Effector memory CD4-positive, alpha-beta T cell (primary cell): ENCODE results near the gene NXPH4.

Experiments used
- DNase-seq, 3 donors: peaks; one replicate each; pipeline ENCODE4 v3.0.0-alpha.2; 2020
- H3K27ac ChIP-seq: 2 replicates; pipeline ENCODE4 v1.7.0; 2013; ENCODE audit warnings: mild to moderate bottlenecking, low read length, moderate library complexity; ENCODE audit not compliant: insufficient read depth, poor library complexity, severe bottlenecking
- H3K27me3 ChIP-seq: replicated peaks from 2 replicates; pipeline ENCODE4 v1.7.0; 2013; ENCODE audit warnings: mild to moderate bottlenecking, low read length; ENCODE audit not compliant: insufficient read depth, control insufficient read depth, poor library complexity, severe bottlenecking
- H3K36me3 ChIP-seq: 2 replicates; pipeline ENCODE4 v1.7.0; 2013; ENCODE audit warnings: mild to moderate bottlenecking, low read length, moderate library complexity; ENCODE audit not compliant: control insufficient read depth, insufficient read depth
- H3K4me1 ChIP-seq: 2 replicates; pipeline ENCODE4 v1.7.0; 2013; ENCODE audit warnings: low read length, mild to moderate bottlenecking; ENCODE audit not compliant: control insufficient read depth, insufficient read depth, poor library complexity, severe bottlenecking
- H3K4me3 ChIP-seq: 2 replicates; pipeline ENCODE4 v1.7.0; 2013; ENCODE audit warnings: low read length, low read depth, mild to moderate bottlenecking; ENCODE audit not compliant: insufficient read depth, poor library complexity, severe bottlenecking
- H3K9me3 ChIP-seq: 2 replicates; pipeline ENCODE4 v1.7.0; 2013; ENCODE audit warnings: mild to moderate bottlenecking, low read length, moderate library complexity; ENCODE audit not compliant: control insufficient read depth

The NXPH4 gene

GRCh38 chr12:57182918-57183575 is 33.5 kb upstream of the NXPH4 start:
- Histone ChIP-seq H3K27ac (no peak overlapping the region), H3K4me3 (no peak overlapping the region), H3K9me3 (no peaks in the 10 kb centered on the region), H3K4me1 (no peaks in the 10 kb centered on the region), H3K36me3 (no peaks in the 10 kb centered on the region), H3K27me3 (no peaks in the 10 kb centered on the region)
- DNase-seq: peak; percentile 49 to 65 (median 54)

- Histone ChIP-seq H3K36me3 (no peaks in the 10 kb centered on the region), H3K4me1 (no peaks in the 10 kb centered on the region), H3K4me3 (no peak overlapping the region), H3K9me3 (no peaks in the 10 kb centered on the region), H3K27me3 (no peaks in the 10 kb centered on the region), H3K27ac (no peak overlapping the region)
- no peak for DNase-seq
Observed at GRCh38 chr12:57183939-57184725, 32.5 kb upstream of the NXPH4 start.

GRCh38 chr12:57185403-57185802 is 31.2 kb upstream of the NXPH4 start:
- DNase-seq: no peak
- H3K27ac ChIP-seq: no peak overlapping the region
- no peaks in the 10 kb centered on the region for H3K36me3 ChIP-seq
- no peaks in the 10 kb centered on the region for H3K4me1 ChIP-seq
- no peak overlapping the region for H3K4me3 ChIP-seq
- H3K9me3 ChIP-seq: no peaks in the 10 kb centered on the region
- H3K27me3 ChIP-seq: no peaks in the 10 kb centered on the region

- Histone ChIP-seq H3K4me3 (no peak overlapping the region), H3K9me3 (no peaks in the 10 kb centered on the region), H3K27me3 (no peaks in the 10 kb centered on the region), H3K36me3 (no peaks in the 10 kb centered on the region), H3K27ac (no peak overlapping the region), H3K4me1 (no peaks in the 10 kb centered on the region)
- DNase-seq: no peak
Observed at GRCh38 chr12:57185906-57186508, 30.6 kb upstream of the NXPH4 start.

- H3K27ac ChIP-seq: no peak overlapping the region
- no peaks in the 10 kb centered on the region for H3K27me3 ChIP-seq
- no peaks in the 10 kb centered on the region for H3K4me1 ChIP-seq
- no peak for DNase-seq
- H3K36me3 ChIP-seq: no peaks in the 10 kb centered on the region
- no peak overlapping the region for H3K4me3 ChIP-seq
- no peaks in the 10 kb centered on the region for H3K9me3 ChIP-seq
Observed at GRCh38 chr12:57187222-57188089, 29.1 kb upstream of the NXPH4 start.

- no peaks in the 10 kb centered on the region for H3K9me3 ChIP-seq
- H3K4me1 ChIP-seq: no peaks in the 10 kb centered on the region
Observed at GRCh38 chr12:57188090-57188425, 28.5 kb upstream of the NXPH4 start.

GRCh38 chr12:57190037-57190436 is 26.6 kb upstream of the NXPH4 start:
- H3K4me3 ChIP-seq: no peak overlapping the region
- no peaks in the 10 kb centered on the region for H3K36me3 ChIP-seq
- no peak for DNase-seq
- H3K9me3 ChIP-seq: no peaks in the 10 kb centered on the region
- H3K27ac ChIP-seq: no peak overlapping the region
- no peaks in the 10 kb centered on the region for H3K4me1 ChIP-seq
- H3K27me3 ChIP-seq: no peaks in the 10 kb centered on the region

More at GRCh38 chr12:57188090-57188425, 28.5 kb upstream of the NXPH4 start:
- H3K27ac ChIP-seq: no peak overlapping the region
- no peaks in the 10 kb centered on the region for H3K36me3 ChIP-seq
- H3K27me3 ChIP-seq: no peaks in the 10 kb centered on the region
- H3K4me3 ChIP-seq: no peak overlapping the region
- DNase-seq: no peak

GRCh38 chr12:57190821-57191220 is 25.8 kb upstream of the NXPH4 start:
- H3K27me3 ChIP-seq: no peaks in the 10 kb centered on the region
- H3K4me1 ChIP-seq: no peaks in the 10 kb centered on the region
- H3K36me3 ChIP-seq: no peaks in the 10 kb centered on the region
- no peak for DNase-seq
- H3K9me3 ChIP-seq: no peaks in the 10 kb centered on the region
- H3K4me3 ChIP-seq: no peak overlapping the region
- H3K27ac ChIP-seq: no peak overlapping the region

- Histone ChIP-seq H3K4me3 (no peak overlapping the region), H3K27ac (no peak overlapping the region), H3K9me3 (no peaks in the 10 kb centered on the region), H3K36me3 (no peaks in the 10 kb centered on the region), H3K4me1 (no peaks in the 10 kb centered on the region), H3K27me3 (no peaks in the 10 kb centered on the region)
- DNase-seq: no peak
Observed at GRCh38 chr12:57191410-57191809, 25.2 kb upstream of the NXPH4 start.
